OCI-LY7 (cell line): ENCODE results near the gene TIMM10B.

Source experiments
- EZH2phosphoT487 ChIP-seq: fragments of 200-600 bp; sonication (generic); IDR thresholded peaks from 2 replicates; pipeline ENCODE4 v1.6.1; 2018; ENCODE audit warnings: low read depth, borderline replicate concordance, mild to moderate bottlenecking, mixed run types, antibody characterized with exemption, low read length, moderate library complexity, mixed read lengths
- TF ChIP-seq, protein P1 (sequence below): fragments of 200-600 bp; sonication (generic); conservative IDR thresholded peaks from 2 replicates; pipeline ENCODE4 v1.5.1; 2014; ENCODE audit warnings: mild to moderate bottlenecking, antibody characterized with exemption, low read length, moderate library complexity, mixed read lengths

DNA sequence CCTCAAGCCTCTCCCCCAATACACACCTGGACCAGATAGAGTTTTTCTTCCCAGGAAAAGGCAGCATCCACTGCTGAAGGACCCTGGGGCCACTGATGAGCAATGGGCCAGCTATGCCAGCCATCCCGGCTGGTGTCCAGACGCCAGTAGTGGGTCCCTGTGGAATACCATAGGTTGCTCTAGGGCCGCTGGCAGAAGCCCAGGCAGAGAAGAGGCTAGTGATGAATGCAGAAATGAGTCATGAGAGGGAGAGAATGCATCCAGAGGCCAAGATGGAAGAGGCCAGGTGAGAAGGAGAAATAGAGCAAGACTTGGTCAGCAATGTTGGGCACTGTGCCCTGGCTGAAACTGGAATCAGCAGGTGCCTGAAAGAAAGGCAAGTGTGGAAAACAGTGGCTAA is 49.4 kb upstream of the TIMM10B start:
- TF ChIP-seq, protein P1, sequence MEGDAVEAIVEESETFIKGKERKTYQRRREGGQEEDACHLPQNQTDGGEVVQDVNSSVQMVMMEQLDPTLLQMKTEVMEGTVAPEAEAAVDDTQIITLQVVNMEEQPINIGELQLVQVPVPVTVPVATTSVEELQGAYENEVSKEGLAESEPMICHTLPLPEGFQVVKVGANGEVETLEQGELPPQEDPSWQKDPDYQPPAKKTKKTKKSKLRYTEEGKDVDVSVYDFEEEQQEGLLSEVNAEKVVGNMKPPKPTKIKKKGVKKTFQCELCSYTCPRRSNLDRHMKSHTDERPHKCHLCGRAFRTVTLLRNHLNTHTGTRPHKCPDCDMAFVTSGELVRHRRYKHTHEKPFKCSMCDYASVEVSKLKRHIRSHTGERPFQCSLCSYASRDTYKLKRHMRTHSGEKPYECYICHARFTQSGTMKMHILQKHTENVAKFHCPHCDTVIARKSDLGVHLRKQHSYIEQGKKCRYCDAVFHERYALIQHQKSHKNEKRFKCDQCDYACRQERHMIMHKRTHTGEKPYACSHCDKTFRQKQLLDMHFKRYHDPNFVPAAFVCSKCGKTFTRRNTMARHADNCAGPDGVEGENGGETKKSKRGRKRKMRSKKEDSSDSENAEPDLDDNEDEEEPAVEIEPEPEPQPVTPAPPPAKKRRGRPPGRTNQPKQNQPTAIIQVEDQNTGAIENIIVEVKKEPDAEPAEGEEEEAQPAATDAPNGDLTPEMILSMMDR, result no peak
- TF ChIP-seq EZH2phosphoT487, result no peak
